DMS 273 (cell line): ENCODE results near the gene DLX4.

Experiments used
- DNase-seq: peaks from one replicate; lab custom pipeline; 2025; ENCODE audit not compliant: unreplicated experiment; lab: John Stamatoyannopoulos, UW

Gene DLX4

GRCh38 chr17:49946964-49947584, 21.9 kb upstream of the DLX4 start:
- DNase-seq, result no peak

GRCh38 chr17:49949634-49950033, 19.4 kb upstream of the DLX4 start:
- no peak for DNase-seq

- DNase-seq, result peak; percentile 48
Measured at GRCh38 chr17:49951362-49952082, 17.5 kb upstream of the DLX4 start.

- DNase-seq, result peak; percentile 91
Measured at GRCh38 chr17:49952209-49952911, 16.6 kb upstream of the DLX4 start.

GRCh38 chr17:49952912-49953497, 16.0 kb upstream of the DLX4 start:
- no peak for DNase-seq

GRCh38 chr17:49955157-49955556, 13.8 kb upstream of the DLX4 start:
- no peak for DNase-seq

GRCh38 chr17:49956780-49957179, 12.2 kb upstream of the DLX4 start:
- DNase-seq, result no peak

- DNase-seq, result no peak
Measured at GRCh38 chr17:49957350-49957749, 11.6 kb upstream of the DLX4 start.

GRCh38 chr17:49958723-49959122, 10.3 kb upstream of the DLX4 start:
- DNase-seq, result no peak

GRCh38 chr17:49959183-49959935, 9.6 kb upstream of the DLX4 start:
- peak; percentile 50 for DNase-seq

- DNase-seq, result no peak
Measured at GRCh38 chr17:49962599-49963308, 6.2 kb upstream of the DLX4 start.

GRCh38 chr17:49963309-49963625, 5.7 kb upstream of the DLX4 start:
- DNase-seq, result no peak

- DNase-seq, result no peak
Measured at GRCh38 chr17:49963626-49964302, 5.2 kb upstream of the DLX4 start.

- DNase-seq, result no peak
Measured at GRCh38 chr17:49964303-49964768, 4.7 kb upstream of the DLX4 start.

GRCh38 chr17:49964769-49965523, 4.0 kb upstream of the DLX4 start:
- no peak for DNase-seq

GRCh38 chr17:49965524-49965909, 3.5 kb upstream of the DLX4 start:
- DNase-seq, result no peak

- no peak for DNase-seq
Measured at GRCh38 chr17:49966767-49967166, 2.2 kb upstream of the DLX4 start.

- DNase-seq, result no peak
Measured at GRCh38 chr17:49967205-49967604, 1.8 kb upstream of the DLX4 start.
